ENCODE measurements around the gene UBA6.

The UBA6 gene

GRCh38 chr4:67576059-67576466 lies 124.9 kb downstream of the UBA6 start:
- no peak for DNase-seq (ENCODE audit: extremely low read depth, low read depth)
- no peak for TF ChIP-seq CTCF (IDR thresholded peaks at IDR 0.05; ENCODE audit: low read depth, low read length, missing control alignments)
- H3K4me3 ChIP-seq (replicated peaks; ENCODE audit: low read depth, low read length) = no peak overlapping the region

DNA sequence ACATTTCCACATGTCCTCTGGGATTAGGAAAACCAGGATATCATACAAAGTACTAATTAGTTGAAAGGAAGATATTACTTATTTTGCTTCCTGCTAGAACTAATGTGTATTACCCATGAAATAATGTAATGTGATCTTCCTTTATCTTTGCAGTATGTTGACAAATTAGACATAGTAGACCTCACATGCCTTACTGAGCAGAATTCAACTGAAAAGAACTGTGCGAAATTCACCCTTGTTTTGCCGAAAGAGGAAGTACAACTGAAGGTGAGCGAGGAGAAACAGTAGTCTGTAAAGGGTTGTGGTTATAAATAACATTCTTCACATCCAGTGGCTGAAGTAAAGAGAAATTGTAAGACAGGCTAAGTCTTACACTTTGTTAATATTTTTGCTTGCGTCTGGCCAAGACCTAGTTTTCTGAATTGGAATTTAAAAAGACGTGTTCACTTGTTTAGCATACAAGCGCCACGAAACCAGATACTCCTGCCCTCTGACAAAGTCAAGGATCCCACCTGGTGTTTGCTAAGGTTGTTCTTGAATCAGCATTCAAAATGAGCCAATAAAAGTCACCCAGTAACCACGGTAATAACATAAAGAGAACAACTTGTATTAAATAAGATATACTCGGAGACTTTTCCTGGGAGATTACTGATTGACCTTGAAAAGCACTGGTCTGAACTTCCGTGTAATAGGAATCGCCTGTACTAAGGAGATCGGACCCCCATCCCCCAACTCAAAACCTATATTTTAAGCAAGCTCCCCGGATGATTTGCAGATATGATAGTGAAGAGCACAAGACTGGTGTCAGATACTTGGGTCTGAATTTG lies 125.5 kb downstream of the UBA6 start:
- DNase-seq (ENCODE audit: extremely low read depth, low read depth) = no peak
- TF ChIP-seq CTCF (IDR thresholded peaks at IDR 0.05; ENCODE audit: low read depth, low read length, missing control alignments) = no peak
- H3K4me3 ChIP-seq (replicated peaks; ENCODE audit: low read depth, low read length) = no peak overlapping the region

- no peak for TF ChIP-seq CTCF (IDR thresholded peaks at IDR 0.05; ENCODE audit: low read depth, low read length, missing control alignments)
- H3K4me3 ChIP-seq (replicated peaks; ENCODE audit: low read depth, low read length) = no peak overlapping the region
- DNase-seq (ENCODE audit: extremely low read depth, low read depth) = no peak
Measured at GRCh38 chr4:67573193-67573592, 127.8 kb downstream of the UBA6 start.

GRCh38 chr4:67571975-67572374 lies 129.0 kb downstream of the UBA6 start:
- no peak for TF ChIP-seq CTCF (IDR thresholded peaks at IDR 0.05; ENCODE audit: low read depth, low read length, missing control alignments)
- H3K4me3 ChIP-seq (replicated peaks; ENCODE audit: low read depth, low read length) = no peak overlapping the region
- no peak for DNase-seq (ENCODE audit: extremely low read depth, low read depth)

- no peak for TF ChIP-seq CTCF (IDR thresholded peaks at IDR 0.05; ENCODE audit: low read depth, low read length, missing control alignments)
- no peak overlapping the region for H3K4me3 ChIP-seq (replicated peaks; ENCODE audit: low read depth, low read length)
Measured at GRCh38 chr4:67570537-67570936, 130.4 kb downstream of the UBA6 start.

DNA sequence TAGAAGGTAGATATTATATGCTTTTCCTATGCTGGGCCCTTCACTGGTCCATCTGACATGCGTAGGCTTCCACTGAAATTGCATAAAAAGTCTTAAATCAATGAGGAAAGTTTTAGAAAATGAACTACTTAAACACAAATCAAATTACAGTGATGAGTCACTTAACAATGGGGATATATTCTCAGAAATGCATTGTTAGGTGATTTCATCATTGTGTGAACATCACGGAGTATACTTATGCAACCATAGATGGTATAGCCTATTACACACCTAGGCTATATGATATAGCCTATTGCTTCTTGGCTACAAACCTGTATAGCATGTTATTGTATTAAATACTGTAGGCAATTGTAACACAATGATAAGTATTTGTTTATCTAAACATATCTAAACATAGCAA lies 132.1 kb downstream of the UBA6 start:
- TF ChIP-seq CTCF (IDR thresholded peaks at IDR 0.05; ENCODE audit: low read depth, low read length, missing control alignments) = no peak
- no peak for DNase-seq (ENCODE audit: extremely low read depth, low read depth)
- no peak overlapping the region for H3K4me3 ChIP-seq (replicated peaks; ENCODE audit: low read depth, low read length)

More at GRCh38 chr4:67570537-67570936, 130.4 kb downstream of the UBA6 start:
- no peak for DNase-seq (ENCODE audit: extremely low read depth, low read depth)
